Measurements from ENCODE around the gene REPS1.

REPS1 gene

GRCh38 chr6:138926579-138926978 is 61.5 kb downstream of the REPS1 start:
- DNase-seq (ENCODE audit: low read depth in 2 of 2), result no peak

DNA sequence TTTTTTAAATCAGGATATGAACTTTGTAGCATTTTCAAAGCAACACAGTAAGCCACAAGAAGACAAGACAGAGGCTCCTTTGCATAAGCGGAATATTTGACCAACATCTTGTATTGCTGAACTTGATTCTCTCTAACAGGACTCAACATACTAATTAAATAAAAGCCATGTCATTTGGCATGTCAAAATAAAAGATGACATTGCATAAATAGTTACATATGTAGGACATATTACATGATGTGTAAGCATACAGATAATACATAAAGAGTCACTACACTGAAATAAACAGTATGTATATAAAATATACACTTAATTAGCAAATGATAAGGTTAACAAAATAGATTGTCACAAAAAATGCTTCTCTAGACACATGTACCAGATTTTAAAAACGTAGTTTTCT is 62.2 kb downstream of the REPS1 start:
- DNase-seq (ENCODE audit: low read depth in 2 of 2), result no peak

GRCh38 chr6:138923561-138923960 is 64.5 kb downstream of the REPS1 start:
- DNase-seq (ENCODE audit: low read depth in 2 of 2), result no peak

GRCh38 chr6:138920906-138921305 is 67.1 kb downstream of the REPS1 start:
- DNase-seq (ENCODE audit: low read depth in 2 of 2), result no peak

DNA sequence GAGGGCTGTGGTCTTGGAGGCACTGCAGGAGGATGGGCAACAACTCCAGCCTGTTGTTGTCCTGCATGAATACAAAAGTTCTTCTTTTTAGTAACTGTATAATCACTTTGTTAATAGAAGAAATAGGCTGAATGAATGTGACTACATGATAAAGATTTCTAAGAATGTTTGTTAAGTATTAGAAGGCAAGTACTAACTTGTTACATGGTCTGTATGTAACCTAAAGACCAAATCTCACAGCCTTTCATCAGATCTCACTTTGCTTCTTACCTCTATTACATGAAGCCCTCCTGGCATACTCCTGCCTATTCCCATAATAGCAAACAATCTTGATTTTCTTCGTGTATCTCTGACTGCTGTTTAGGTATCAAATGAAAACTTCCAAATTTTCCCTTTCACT is 73.4 kb downstream of the REPS1 start:
- DNase-seq (ENCODE audit: low read depth in 2 of 2), result no peak

GRCh38 chr6:138912308-138912707 is 75.7 kb downstream of the REPS1 start:
- DNase-seq (ENCODE audit: low read depth in 2 of 2), result no peak

- DNase-seq (ENCODE audit: low read depth in 2 of 2), result no peak
Observed at GRCh38 chr6:138909975-138910374, 78.1 kb downstream of the REPS1 start.

DNA sequence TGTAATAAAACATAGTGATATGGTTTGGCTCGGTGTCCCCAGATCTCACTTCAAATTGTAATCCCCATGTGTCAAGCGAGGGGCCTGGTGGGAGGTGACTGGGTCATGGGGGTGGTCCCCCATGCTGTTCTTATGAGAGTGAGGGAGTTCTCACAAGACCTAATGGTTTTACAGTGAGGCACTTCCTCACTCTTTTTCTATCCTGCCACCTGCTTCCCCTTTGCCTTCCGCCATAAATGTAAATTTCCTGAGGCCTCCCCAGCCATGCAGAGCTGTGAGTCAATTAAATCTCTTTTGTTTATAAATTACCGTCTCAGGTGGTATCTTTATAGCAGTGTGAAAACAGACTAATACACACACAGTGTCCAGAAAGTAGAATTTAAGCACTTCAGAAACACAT is 78.5 kb downstream of the REPS1 start:
- no peak for DNase-seq (ENCODE audit: low read depth in 2 of 2)

- DNase-seq (ENCODE audit: low read depth in 2 of 2), result no peak
Observed at GRCh38 chr6:138907167-138907566, 80.9 kb downstream of the REPS1 start.

- DNase-seq (ENCODE audit: low read depth in 2 of 2), result no peak
Observed at GRCh38 chr6:138897031-138897430, 91.0 kb downstream of the REPS1 start.

GRCh38 chr6:138896104-138896756 is 91.8 kb downstream of the REPS1 start:
- DNase-seq (ENCODE audit: low read depth in 2 of 2), result no peak

DNA sequence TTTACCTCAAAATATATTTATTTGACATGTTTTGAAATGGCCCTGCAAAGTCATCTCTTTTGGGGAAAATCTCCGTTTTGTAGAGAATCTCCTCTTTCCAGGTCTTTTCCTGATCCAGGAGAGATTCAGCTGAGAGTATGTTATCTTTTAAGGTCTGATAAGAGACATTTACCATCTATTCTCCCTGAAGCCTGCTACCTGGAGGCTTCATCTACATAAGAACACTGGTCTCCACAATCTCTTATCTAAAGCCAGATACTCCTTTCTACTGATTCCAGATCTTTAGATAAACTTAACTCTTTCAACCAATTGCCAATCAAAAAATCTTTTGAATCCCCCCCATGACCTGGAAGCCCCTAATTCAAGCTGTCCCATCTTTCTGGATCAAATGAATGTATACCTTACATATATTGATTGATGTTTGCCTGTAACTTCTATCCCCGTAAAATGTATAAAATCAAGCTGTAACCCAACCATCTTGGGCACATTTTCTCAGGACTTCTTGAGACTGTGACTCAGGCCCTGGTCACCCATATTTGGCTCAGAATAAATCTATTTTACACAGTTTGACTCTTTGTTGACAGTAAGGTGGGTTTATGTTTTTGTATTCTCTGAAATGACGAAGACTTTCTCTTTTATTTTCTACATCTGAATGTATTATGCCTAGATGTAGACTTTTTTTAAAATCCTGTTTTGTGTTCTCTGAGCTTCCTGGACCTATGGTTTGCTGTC is 96.6 kb downstream of the REPS1 start:
- DNase-seq (ENCODE audit: low read depth in 2 of 2), result no peak

GRCh38 chr6:138885156-138885819 is 102.8 kb downstream of the REPS1 start:
- no peak for DNase-seq (ENCODE audit: low read depth in 2 of 2)

- DNase-seq (ENCODE audit: low read depth in 2 of 2), result no peak
Observed at GRCh38 chr6:138882369-138883017, 105.6 kb downstream of the REPS1 start.

- no peak for DNase-seq (ENCODE audit: low read depth in 2 of 2)
Observed at GRCh38 chr6:138873191-138873590, 114.9 kb downstream of the REPS1 start.

GRCh38 chr6:138869398-138869797 is 118.7 kb downstream of the REPS1 start:
- DNase-seq (ENCODE audit: low read depth in 2 of 2), result no peak

DNA sequence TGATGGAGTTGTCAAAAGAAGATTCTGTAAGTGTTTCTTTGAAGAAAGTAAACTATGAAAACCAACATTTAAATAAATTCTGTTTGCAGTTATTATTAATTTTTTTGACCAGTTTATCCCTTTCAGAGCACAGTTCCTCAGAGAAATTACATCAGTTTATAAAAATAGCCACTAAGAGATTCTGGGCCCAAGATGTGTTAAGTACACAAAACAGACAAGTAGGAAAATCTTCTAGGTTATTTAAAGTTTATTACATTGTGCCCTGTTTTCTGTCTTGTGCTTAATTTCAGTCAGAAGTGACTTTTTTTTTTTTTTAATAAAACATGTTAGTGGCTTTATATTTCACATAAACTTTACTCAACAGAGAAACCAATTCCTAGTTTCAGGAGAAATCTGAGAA is 119.9 kb downstream of the REPS1 start:
- no peak for DNase-seq (ENCODE audit: low read depth in 2 of 2)

DNA sequence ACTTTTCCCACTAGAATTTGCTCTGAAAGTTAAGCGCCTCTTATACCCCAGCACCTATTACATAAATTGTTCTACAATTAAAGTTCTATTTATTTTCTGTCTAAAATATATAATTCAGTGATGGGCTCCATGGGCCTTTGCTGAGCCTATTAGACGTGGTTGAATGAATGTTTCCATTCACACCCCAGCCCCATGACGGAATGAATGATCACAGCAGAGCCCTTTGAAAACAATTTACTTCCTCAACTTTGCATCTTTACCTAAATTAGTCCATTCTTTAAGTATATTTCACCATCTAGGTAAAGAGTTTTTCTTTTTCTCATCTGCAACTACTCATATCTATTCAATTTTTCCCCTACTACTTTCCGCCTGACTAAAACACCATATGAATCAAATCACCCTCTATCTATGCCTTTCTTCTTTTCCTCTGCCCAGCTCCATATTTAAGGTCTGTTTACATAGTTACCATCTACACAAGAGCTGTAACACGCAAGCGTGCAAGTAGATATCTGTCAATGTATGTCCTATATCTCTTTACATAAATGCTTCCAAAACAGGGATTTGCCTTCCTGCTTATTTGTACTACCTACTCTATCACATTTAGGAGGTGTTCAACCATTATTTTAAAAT is 122.5 kb downstream of the REPS1 start:
- DNase-seq (ENCODE audit: low read depth in 2 of 2), result no peak

- no peak for DNase-seq (ENCODE audit: low read depth in 2 of 2)
Observed at GRCh38 chr6:138864343-138864890, 123.6 kb downstream of the REPS1 start.

DNA sequence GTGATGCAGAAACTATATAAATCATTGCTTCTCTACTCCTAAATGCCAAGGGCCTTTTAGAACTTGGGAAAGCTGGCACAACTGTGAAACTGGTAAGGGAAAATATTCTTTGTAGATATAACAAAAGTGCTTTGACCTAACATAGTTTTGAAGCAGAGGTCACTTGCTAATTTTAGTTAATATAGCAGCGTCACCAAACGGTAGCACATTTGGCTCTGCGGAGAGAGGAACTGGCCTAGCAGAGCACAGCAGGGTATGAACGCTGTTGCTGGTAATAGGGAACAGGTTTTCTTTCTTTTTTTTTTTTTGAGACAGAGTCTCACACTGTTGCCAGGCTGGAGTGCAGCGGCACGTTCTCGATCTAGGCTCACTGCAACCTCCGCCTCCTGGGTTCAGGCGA is 124.7 kb downstream of the REPS1 start:
- no peak for DNase-seq (ENCODE audit: low read depth in 2 of 2)

- no peak for DNase-seq (ENCODE audit: low read depth in 2 of 2)
Observed at GRCh38 chr6:138862456-138862855, 125.6 kb downstream of the REPS1 start.

DNA sequence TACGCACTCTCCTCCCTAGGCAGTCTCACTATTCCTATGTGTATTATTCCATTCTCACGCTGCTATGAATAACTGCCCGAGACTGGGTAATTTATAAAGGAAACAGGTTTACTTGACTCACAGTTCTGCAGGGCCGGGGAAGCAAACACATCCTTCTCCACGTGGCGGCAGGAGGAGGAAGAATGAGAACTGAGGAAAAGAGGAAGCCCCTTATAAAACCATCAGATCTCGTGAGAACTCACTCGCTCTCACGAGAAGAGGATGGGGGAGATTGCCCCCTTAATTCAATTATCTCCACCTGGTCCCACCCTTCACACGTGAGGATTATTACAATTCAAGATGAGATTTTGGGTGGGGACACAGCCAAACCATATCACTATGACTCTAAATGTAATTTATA is 130.3 kb downstream of the REPS1 start:
- no peak for DNase-seq (ENCODE audit: low read depth in 2 of 2)
